ENCODE results near the gene GRHL1. TPM values are rescaled to one million over a fixed set of nuclear protein-coding genes. Genes with fewer than 3 reads are reported as not detected.

The GRHL1 gene
- total and polyA plus RNA-seq, 9 of the 15 experiments (the other 6 are each of a cell fraction or from before 2014, with no cell fraction given), result 1.7 to 6.1 (median 4.7) TPM

- H3K9me1 ChIP-seq (ENCODE audit: control insufficient read depth, insufficient read depth, low read length), result no peaks in the 10 kb centered on the region
- in situ Hi-C loops (cut with MboI) (no loop called here), intact Hi-C loops (cut with micrococcal nuclease) (no loop called here)
- no TSS peak for BruUV-seq (replicated peaks)
- ATAC-seq (no peak), DNase-seq (ENCODE audit: extremely low read depth in 1 of 4, low spot score in 3 of 4) (no peak), FAIRE-seq (no peak)
- H3K36me3 ChIP-seq (ENCODE audit: control insufficient read depth, insufficient read depth, low read length), result peaks cover 5% of the 10 kb centered on the region; the same call in 1 of the 3 replicates
- H4K20me1 ChIP-seq (replicated peaks; ENCODE audit: control insufficient read depth, insufficient read depth, low read length), result no peaks in the 10 kb centered on the region
- POLR2A ChIA-PET, result interaction anchor here (0.9 to 2.2 kb wide), 2 partner anchors 8 to 14 kb away, joined by 3 to 6 read pairs; no protein-coding TSS in a partner anchor
- no peak overlapping the region for H2AFZ ChIP-seq (ENCODE audit: low read depth, low read length)
- no peaks in the 10 kb centered on the region for H3K4me1 ChIP-seq (replicated peaks in 1 of 2; ENCODE audit: control insufficient read depth in 2 of 2, insufficient read depth in 2 of 2, low read length in 2 of 2)
- no peak overlapping the region for H3K4me3 ChIP-seq
- no peak overlapping the region for H3K27ac ChIP-seq (ENCODE audit: extremely low read depth, low read depth, low read length)
- no peak overlapping the region for H3K4me2 ChIP-seq (ENCODE audit: insufficient read depth, low read length)
- no peaks in the 10 kb centered on the region for H3K79me2 ChIP-seq (ENCODE audit: control insufficient read depth, insufficient read depth, low read length)
- H3K9ac ChIP-seq (ENCODE audit: insufficient read depth in 1 of 2, low read depth in 2 of 2, low read length in 2 of 2), result no peak overlapping the region
- CTCF ChIA-PET (ENCODE audit: low intra/inter-chr PET ratio), result no interaction called here
- H3K27me3 ChIP-seq (ENCODE audit: control insufficient read depth in 2 of 2, insufficient read depth in 2 of 2, low read length in 2 of 2), result no peaks in the 10 kb centered on the region
- H3K9me3 ChIP-seq (replicated peaks; ENCODE audit: control insufficient read depth, insufficient read depth, low read depth, low read length), result no peaks in the 10 kb centered on the region
- 59% methylated on average over 9 of the region's 9 CpGs for WGBS (ENCODE audit: insufficient coverage, low coverage, missing lambda C conversion rate)
- TF ChIP-seq ATF3 (IDR thresholded peaks at IDR 0.05) (no peak), ATF3 (CRISPR knock-in tag; conservative IDR thresholded peaks at IDR 0.05) (no peak), CXXC5 (CRISPR knock-in tag; IDR thresholded peaks at IDR 0.05) (no peak), ZNF766 (CRISPR knock-in tag; conservative IDR thresholded peaks at IDR 0.05) (no peak), ZNF444 (CRISPR knock-in tag; IDR thresholded peaks at IDR 0.05) (no peak), SIX5 (IDR thresholded peaks at IDR 0.05; ENCODE audit: borderline replicate concordance in 1 of 2, insufficient read depth in 1 of 2, low read depth in 1 of 2, low read length in 2 of 2) (no peak), ZBTB9 (CRISPR knock-in tag; IDR thresholded peaks at IDR 0.05) (no peak), TFAM (CRISPR knock-in tag; conservative IDR thresholded peaks at IDR 0.05) (no peak), RAD51 (IDR thresholded peaks at IDR 0.05; ENCODE audit: borderline replicate concordance, low read depth) (no peak), E2F1 (CRISPR knock-in tag; IDR thresholded peaks at IDR 0.05) (no peak), KAT2B (IDR thresholded peaks at IDR 0.05; ENCODE audit: low read depth, low read length) (no peak), ZKSCAN8 (CRISPR knock-in tag; IDR thresholded peaks at IDR 0.05) (no peak), BCLAF1 (IDR thresholded peaks at IDR 0.05; ENCODE audit: borderline replicate concordance in 1 of 2, control insufficient read depth in 1 of 2, low read depth in 2 of 2, low read length in 1 of 2) (no peak), ZEB2 (IDR thresholded peaks at IDR 0.05) (no peak)
These were observed 41.1 kb downstream of the GRHL1 start for GRCh38 chr2:9992427-9993187.

Data from K562 (cell line).